Stimulated activated CD4-positive, alpha-beta T cell treated with anti-CD3 and anti-CD28 coated beads, Interleukin-15, amount 100 ng/mL, for 24 hours (primary cell): ENCODE data around the gene SHMT1.
"Not testable (repeated sequence)": the region's sequence is repeated elsewhere in the genome, so short reads cannot be mapped to it uniquely, and the experiment has no call there.

Experiments used
- DNase-seq: peaks from one replicate; pipeline ENCODE4 v3.0.0-alpha.2; 2020

Gene SHMT1

DNA sequence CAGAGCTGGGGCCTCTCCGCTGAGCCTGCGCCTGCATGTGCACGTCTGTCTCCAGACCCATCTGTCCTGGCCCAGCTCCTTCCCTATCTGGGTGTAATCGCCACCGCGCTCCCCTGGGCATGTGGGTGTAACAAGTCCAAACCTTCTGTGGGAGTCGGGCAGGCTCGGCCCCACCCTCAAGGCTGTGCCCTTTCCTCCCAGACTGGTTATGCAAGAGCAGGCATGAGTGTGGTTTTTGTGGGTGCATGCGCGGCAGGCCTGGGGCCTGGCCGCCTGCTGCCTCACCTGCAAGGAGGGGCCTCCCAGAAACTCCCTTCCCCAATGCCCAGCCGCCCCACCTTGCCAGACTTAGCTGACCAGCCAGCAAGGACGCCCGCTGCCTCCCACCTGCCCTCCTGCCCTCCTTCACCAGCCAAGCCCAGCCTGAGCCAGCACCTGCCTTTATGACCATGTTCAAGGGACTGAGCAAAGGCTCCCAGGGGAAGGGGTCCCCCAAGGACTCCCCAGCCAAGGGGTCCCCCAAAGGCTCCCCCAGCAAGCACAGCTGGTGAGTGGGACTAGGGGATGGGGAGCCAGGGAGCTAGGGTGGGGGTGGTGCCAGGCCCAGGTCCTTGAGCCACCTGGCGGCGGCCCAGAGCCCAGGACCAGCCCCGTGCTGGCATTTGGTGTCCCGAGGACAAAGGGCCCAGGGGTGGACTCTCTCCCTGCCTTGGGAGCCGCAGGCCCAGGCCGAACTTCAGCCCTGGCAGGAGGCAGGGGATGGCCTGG lies 14.3 kb upstream of the SHMT1 start, which contains the start of gene EVPLL:
Gene EVPLL, plus strand, starts transcription at position 342 of the 768 bp plus-strand sequence. CDS start 3,160 bp downstream, outside the sequence.
- no peak for DNase-seq

DNA sequence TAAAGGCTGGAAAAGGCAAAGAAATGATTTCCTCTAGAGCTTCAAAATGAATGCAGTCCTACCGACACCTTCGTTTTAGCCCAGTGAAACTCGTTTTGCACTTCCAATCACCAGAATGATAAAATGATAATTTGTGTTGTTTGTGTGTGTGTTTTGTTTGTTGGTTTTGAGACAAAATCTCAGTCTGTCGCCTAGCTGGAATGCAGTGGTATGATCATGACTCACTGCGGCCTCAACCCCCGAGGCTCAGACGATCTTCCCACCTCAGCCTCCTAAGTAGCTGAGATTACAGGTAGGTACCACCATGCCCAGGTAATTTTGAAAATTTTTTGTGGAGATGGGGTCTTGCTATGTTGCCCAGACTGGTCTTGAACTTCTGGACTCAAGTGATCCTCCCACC lies 10.9 kb upstream of the SHMT1 start:
- DNase-seq, result no peak

GRCh38 chr17:18373181-18373580 lies 9.8 kb upstream of the SHMT1 start:
- DNase-seq, result not testable (repeated sequence)

GRCh38 chr17:18371455-18371854 lies 8.1 kb upstream of the SHMT1 start:
- no peak for DNase-seq

DNA sequence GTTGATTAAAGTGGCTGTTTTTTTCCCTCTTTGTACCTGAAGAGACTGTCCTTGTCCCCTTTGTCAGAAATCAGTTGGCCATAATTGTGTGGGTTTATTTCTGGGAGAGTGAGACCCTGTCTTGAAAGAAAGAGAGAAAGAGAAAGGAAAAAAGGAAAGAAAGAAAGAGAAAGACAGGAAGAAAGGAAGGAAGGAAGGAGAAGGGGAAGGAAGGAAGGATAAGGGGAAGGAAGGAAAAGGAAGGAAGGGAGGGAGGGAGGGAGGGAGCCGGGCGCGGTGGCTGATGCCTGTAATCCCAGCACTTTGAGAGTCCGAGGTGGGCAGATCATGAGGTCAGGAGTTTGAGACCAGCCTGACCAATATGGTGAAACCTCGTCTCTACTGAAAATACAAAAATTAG lies 7.4 kb upstream of the SHMT1 start:
- DNase-seq, result no peak

GRCh38 chr17:18368946-18369345 lies 5.6 kb upstream of the SHMT1 start:
- DNase-seq, result no peak

GRCh38 chr17:18364166-18364565 lies 816 bp upstream of the SHMT1 start:
- no peak for DNase-seq

DNA sequence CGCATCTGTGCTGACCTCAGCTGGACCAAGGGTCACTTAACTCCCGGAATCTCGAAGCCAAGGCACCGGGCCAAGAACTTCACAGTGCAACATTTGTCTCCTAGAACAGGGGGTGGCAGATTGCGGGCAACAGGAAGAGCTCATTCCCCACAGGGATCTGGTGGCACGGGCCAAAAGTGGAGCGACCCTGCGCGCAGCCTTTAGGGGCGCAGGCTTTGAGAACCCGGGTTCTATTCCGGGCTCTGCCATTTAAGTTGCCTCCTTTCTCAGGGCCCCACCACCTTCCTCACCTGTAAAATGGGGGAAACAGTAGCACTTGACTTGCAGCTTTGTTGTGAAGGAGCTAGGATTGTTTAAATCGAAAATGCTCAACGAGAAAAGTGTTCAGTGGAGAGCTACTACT lies 651 bp downstream of the SHMT1 start:
- DNase-seq, result peak; percentile 32

DNA sequence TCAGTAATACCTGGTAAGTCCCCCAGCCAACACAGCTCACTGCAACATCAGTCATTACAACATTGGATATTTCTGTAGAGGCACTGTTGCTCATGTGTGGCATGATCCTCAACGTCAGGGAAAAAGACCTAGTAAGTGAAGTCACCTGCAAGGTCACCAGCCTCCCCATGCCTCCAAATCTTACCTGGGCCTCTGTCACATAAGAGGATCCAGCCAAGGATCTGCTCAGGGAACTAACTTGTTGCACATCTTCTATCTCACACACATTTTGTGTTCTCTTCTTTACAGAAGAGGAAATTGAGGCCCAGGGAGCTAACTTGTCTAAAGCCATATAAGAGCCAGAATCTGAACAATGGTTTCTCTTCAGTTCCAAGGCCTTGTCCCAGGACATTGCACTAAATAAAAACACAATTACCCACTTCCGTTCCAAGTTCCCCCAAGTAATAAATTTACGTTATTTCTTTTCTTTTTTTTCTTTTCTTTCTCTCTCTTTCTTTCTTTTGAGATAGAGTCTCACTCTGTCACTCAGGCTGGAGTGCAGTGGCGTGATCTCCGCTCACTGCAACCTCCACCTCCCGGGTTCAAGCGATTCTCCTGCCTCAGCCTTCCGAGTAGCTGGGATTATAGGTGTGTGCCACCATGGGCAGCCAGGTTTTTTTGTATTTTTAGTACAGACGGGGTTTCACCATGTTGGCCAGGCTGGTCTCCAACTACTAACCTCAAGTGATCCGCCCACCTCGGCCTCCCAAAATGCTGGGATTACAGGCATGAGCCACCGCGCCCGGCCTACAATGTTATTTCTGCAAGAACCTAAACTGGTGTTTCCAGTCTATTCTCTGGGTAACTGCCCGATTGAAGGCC lies 1.3 kb downstream of the SHMT1 start:
- no peak for DNase-seq

DNA sequence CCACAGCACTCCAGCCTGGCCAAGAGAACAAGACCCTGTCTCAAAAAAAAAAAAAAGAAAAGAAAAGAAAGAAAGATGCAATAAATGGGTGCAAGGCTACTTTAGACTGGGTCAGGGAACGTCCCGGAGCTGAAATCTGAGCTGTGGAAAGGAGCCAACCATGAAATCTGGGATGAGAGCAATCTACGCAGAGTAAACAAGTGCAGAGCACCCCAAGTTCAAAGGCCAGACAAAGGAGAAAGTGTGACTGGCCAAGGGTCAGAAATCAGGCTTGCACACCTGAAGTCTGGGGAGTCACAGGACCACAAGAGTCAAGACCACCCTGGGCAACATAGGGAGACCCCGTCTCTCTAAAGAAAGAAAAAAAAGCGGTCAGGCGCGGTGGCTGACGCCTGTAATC lies 2.8 kb downstream of the SHMT1 start:
- no peak for DNase-seq

DNA sequence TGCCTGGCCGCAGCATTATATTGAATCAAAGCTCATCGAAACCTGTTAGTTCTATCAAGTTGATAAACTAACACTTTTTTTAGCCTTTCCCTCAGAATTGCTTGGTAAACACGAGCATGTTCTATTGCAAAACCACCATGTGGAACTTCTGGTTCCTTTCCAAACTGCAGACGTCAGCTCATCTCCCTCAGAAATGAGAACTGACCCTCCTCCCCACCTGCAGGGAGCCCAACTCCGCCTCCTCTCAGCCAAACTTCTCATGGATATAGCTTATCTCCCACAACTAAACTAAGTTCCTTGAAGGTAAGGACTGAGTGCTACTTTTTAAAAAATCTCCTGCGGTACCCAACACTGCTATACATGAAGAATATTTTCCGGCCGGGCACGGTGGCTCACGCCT lies 6.7 kb downstream of the SHMT1 start:
- no peak for DNase-seq

- no peak for DNase-seq
These were observed 9.8 kb downstream of the SHMT1 start for GRCh38 chr17:18353541-18353940.

DNA sequence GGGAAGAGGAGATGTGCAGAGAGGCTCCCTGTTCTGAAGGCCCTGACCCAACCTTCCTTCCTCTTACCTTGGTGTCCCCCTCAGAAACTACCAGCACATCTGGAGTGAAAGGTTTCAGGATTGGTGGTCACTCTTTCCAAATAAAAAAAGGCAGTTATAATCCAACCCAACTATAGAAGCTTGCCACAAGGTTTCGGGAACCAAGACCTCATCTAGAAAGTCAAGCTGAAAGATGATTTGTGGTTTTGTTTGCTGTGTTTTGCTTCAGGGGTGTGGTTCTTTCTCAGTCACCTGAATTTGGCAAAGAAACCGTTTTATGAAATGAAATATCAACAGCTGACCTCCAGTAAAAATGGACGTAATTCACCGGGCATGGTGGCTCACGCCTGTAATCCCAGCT lies 19.3 kb downstream of the SHMT1 start:
- no peak for DNase-seq

DNA sequence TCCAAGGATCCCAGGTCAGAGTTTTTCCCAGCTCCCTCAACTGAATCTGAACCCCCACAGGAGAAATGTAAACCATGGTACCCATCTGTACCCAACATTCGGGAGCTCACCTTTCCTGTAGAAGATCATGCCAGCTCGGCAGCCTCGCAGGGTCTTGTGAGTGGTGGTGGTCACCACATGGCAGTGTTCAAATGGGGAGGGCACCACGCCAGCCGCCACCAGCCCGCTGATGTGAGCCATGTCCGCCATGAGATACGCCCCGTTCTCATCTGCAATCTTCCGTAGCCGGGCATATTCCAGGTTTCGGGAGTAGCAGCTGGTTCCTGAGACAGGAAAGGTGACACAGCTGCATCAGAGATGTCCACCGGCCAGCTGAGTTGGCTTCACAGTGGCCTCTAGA lies 23.4 kb downstream of the SHMT1 start:
- no peak for DNase-seq

DNA sequence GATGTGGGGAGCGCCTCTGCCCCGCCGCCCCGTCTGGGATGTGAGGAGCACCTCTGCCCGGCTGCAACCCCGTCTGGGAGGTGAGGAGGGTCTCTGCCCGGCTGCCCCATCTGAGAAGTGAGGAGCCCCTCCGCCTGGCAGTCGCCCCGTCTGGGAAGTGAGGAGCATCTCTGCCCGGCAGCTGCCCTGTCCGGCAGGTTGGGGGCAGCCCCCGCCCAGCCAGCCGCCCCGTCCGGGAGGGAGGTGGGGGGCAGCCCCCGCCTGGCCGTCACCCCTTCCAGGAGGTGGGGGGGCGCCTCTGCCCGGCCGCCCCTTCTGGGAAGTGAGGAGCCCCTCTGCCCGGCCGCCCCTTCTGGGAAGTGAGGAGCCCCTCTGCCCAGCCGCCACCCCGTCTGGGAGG lies 25.2 kb downstream of the SHMT1 start:
- DNase-seq, result not testable (repeated sequence)

GRCh38 chr17:18332909-18333489 lies 30.4 kb downstream of the SHMT1 start:
- DNase-seq, result no peak

DNA sequence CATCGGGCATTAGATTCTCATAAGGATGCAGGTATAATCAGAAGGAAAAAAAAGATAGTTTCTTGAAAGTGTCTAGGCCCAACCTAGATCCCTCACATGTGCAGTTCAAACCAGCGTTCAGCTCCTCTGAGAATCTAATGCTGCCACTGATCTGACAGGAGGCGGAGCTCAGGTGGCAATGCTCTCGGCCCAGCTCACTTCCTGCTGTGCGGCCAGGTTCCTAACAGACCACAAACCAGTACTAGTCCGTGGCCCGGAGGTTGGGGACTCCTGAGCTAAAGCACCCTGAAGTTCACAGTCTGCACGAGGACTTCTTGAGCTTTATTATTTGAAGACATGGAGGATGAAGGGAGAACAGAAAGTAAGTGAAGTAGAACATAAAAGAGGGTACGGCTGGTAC lies 31.5 kb downstream of the SHMT1 start:
- DNase-seq, result no peak

- no peak for DNase-seq
These were observed 34.6 kb downstream of the SHMT1 start for GRCh38 chr17:18328643-18329204.

DNA sequence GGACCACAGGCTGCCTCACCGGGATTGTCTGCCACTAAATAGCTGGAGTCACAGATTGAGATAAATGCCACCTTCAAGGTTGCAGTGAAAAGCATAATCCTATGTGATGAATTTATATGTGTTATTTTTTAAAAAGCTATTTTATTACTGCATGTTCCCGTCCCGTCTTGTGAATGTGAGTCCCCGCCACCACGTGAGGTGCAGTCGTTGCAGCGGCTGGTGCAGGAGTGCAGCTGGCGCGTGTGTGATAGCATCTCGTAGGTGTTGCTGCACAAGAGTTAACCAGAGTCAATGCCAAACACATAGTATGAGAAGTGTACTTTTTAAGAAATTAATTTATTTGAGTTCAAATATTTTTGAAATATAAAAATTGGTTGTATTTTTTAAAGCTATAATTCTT lies 35.8 kb downstream of the SHMT1 start:
- no peak for DNase-seq

DNA sequence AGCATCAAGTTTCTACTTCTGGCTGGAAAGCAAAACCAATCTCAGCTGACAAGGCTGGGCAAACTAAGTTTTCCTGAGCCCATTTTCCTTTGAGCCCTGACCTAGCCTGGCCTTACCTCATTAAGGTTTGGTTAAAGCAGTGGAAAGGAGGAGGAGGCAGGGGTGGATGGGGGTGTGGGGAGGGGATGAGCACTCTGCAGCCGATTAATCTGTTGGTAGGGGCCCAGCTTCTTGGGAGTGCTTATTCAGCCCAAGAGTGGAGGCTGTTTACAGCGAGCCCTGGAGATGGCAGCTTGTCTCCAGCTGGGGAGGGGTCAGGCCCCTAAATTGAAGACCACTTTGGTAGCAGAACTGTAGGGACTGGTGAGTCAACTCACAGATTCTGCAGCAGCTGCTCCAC lies 36.3 kb downstream of the SHMT1 start:
- no peak for DNase-seq

DNA sequence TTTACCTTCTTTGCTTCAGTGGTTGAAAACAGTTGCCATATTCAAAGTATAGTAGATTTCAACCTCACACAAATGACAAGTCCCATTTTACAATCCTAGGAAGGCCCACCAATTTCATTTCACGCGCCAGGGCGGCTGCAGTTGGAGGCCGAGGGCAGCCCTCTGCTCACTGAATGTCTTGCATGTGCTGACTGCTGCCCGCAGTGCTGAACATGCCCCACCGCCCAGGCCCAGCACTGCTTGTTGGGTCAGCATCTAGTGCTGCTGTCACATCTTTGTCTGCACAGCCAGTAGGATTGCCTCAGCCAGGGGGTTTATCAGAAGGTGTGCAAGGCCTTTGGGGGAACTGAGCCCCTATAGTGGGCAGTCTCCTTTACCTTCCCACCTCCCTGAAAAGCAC lies 36.8 kb downstream of the SHMT1 start:
- DNase-seq, result no peak

DNA sequence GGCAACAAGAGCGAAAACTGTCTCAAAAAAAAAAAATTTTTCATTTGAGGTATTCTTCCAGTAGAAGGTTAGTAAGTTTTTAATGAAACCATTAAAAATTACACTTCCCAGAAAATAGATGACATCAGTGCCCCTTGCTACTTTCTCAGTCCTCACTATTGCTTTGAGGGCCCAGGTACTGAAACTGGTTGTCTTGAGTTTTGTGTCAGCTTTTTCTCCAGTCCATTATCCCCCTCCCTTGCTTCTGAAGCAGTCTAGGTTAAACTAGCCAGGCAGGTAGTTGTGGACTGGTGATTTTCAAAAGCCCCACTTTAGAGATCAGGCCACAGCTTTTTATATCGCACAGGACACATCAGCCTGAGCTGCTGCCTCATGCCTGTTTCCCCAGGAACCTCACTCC lies 37.3 kb downstream of the SHMT1 start:
- DNase-seq, result no peak
